Muscle layer of duodenum (tissue), 2 donors: ENCODE data around the gene RASAL2.

Source experiments
- H3K27ac ChIP-seq: one replicate; pipeline ENCODE4 v1.7.0; 2013; ENCODE audit warnings: mild to moderate bottlenecking, low read length
- H3K27me3 ChIP-seq: one replicate; pipeline ENCODE4 v1.7.0; 2013; ENCODE audit warnings: low read depth, mild to moderate bottlenecking, control low read depth, low read length
- H3K36me3 ChIP-seq, 2 donors: one replicate each; pipeline ENCODE4 v1.7.0; 2013; ENCODE audit warnings: low read length in 2 of 2, control low read depth in 1 of 2, mild to moderate bottlenecking in 1 of 2; ENCODE audit not compliant: insufficient read depth in 2 of 2, control insufficient read depth in 1 of 2
- H3K4me1 ChIP-seq, 2 donors: one replicate each; pipeline ENCODE4 v1.7.0; 2013; ENCODE audit warnings: low read length in 2 of 2, mild to moderate bottlenecking in 2 of 2, control low read depth in 1 of 2, moderate library complexity in 1 of 2; ENCODE audit not compliant: insufficient read depth in 2 of 2, control insufficient read depth in 1 of 2
- H3K4me3 ChIP-seq, 2 donors: one replicate each; pipeline ENCODE4 v1.7.0; 2013; ENCODE audit warnings: low read length in 2 of 2, low read depth in 1 of 2, mild to moderate bottlenecking in 1 of 2
- H3K9me3 ChIP-seq, 2 donors: one replicate each; pipeline ENCODE4 v1.7.0; 2013; ENCODE audit warnings: low read length in 2 of 2, control low read depth in 1 of 2, mild to moderate bottlenecking in 1 of 2; ENCODE audit not compliant: control insufficient read depth in 1 of 2
- donor health status: healthy.

RASAL2 gene

GRCh38 chr1:178464566-178464965, 370.7 kb downstream of the RASAL2 start:
- no peaks in the 10 kb centered on the region for H3K9me3 ChIP-seq
- H3K27ac ChIP-seq: no peak overlapping the region
- no peaks in the 10 kb centered on the region for H3K4me1 ChIP-seq
- no peaks in the 10 kb centered on the region for H3K27me3 ChIP-seq
- H3K4me3 ChIP-seq: no peak overlapping the region
- peaks cover 9 to 37% of the 10 kb centered on the region in 2 donors for H3K36me3 ChIP-seq

GRCh38 chr1:178465011-178465410, 371.1 kb downstream of the RASAL2 start:
- H3K27ac ChIP-seq: no peak overlapping the region
- H3K9me3 ChIP-seq: no peaks in the 10 kb centered on the region
- no peaks in the 10 kb centered on the region for H3K4me1 ChIP-seq
- H3K4me3 ChIP-seq: no peak overlapping the region
- H3K36me3 ChIP-seq: peaks cover 9 to 37% of the 10 kb centered on the region in 2 donors
- no peaks in the 10 kb centered on the region for H3K27me3 ChIP-seq

GRCh38 chr1:178467837-178468236, 373.9 kb downstream of the RASAL2 start:
- Histone ChIP-seq H3K36me3 (peaks cover 9 to 44% of the 10 kb centered on the region in 2 donors), H3K4me1 (no peaks in the 10 kb centered on the region), H3K27ac (no peak overlapping the region), H3K9me3 (no peaks in the 10 kb centered on the region), H3K4me3 (no peak overlapping the region), H3K27me3 (no peaks in the 10 kb centered on the region)

- H3K27ac ChIP-seq: no peak overlapping the region
- H3K36me3 ChIP-seq: peaks cover 14 to 59% of the 10 kb centered on the region in 2 donors
- H3K4me3 ChIP-seq: no peak overlapping the region
- H3K27me3 ChIP-seq: no peaks in the 10 kb centered on the region
- H3K9me3 ChIP-seq: no peaks in the 10 kb centered on the region
- no peaks in the 10 kb centered on the region for H3K4me1 ChIP-seq
Observed at GRCh38 chr1:178470411-178470960, 376.6 kb downstream of the RASAL2 start.

- Histone ChIP-seq H3K4me3 (no peak overlapping the region), H3K36me3 (peaks cover 5 to 48% of the 10 kb centered on the region in 2 donors), H3K4me1 (no peaks in the 10 kb centered on the region), H3K27ac (no peak overlapping the region), H3K27me3 (no peaks in the 10 kb centered on the region), H3K9me3 (no peaks in the 10 kb centered on the region)
Observed at GRCh38 chr1:178472531-178472930, 378.6 kb downstream of the RASAL2 start.

- Histone ChIP-seq H3K4me1 (no peaks in the 10 kb centered on the region), H3K9me3 (no peaks in the 10 kb centered on the region), H3K4me3 (no peak overlapping the region), H3K36me3 (peaks cover 5 to 22% of the 10 kb centered on the region in 2 donors), H3K27me3 (no peaks in the 10 kb centered on the region), H3K27ac (no peak overlapping the region)
Observed at GRCh38 chr1:178477373-178477772, 383.5 kb downstream of the RASAL2 start.

GRCh38 chr1:178477841-178478240, 383.9 kb downstream of the RASAL2 start:
- H3K27me3 ChIP-seq: no peaks in the 10 kb centered on the region
- H3K4me1 ChIP-seq: no peaks in the 10 kb centered on the region
- H3K4me3 ChIP-seq: no peak overlapping the region
- no peak overlapping the region for H3K27ac ChIP-seq
- peaks cover 5 to 21% of the 10 kb centered on the region in 2 donors for H3K36me3 ChIP-seq
- no peaks in the 10 kb centered on the region for H3K9me3 ChIP-seq

- H3K4me3 ChIP-seq: no peak overlapping the region
- no peaks in the 10 kb centered on the region for H3K36me3 ChIP-seq
- no peaks in the 10 kb centered on the region for H3K27me3 ChIP-seq
- no peak overlapping the region for H3K27ac ChIP-seq
- no peaks in the 10 kb centered on the region for H3K9me3 ChIP-seq
- H3K4me1 ChIP-seq: peaks cover 0 to 12% of the 10 kb centered on the region in 2 donors
Observed at GRCh38 chr1:178483251-178483957, 389.5 kb downstream of the RASAL2 start.

- Histone ChIP-seq H3K9me3 (no peaks in the 10 kb centered on the region), H3K36me3 (no peaks in the 10 kb centered on the region), H3K27ac (no peak overlapping the region), H3K27me3 (no peaks in the 10 kb centered on the region), H3K4me3 (no peak overlapping the region), H3K4me1 (peaks cover 0 to 12% of the 10 kb centered on the region in 2 donors)
Observed at GRCh38 chr1:178484698-178485225, 390.9 kb downstream of the RASAL2 start.

GRCh38 chr1:178485541-178485981, 391.7 kb downstream of the RASAL2 start:
- Histone ChIP-seq H3K27ac (no peak overlapping the region), H3K27me3 (no peaks in the 10 kb centered on the region), H3K9me3 (no peaks in the 10 kb centered on the region), H3K36me3 (no peaks in the 10 kb centered on the region), H3K4me1 (peaks cover 0 to 12% of the 10 kb centered on the region in 2 donors), H3K4me3 (no peak overlapping the region)

- H3K4me3 ChIP-seq: peak overlapping the region in 1 of 2 donors; percentile 49
Observed at GRCh38 chr1:178486100-178487069, 392.5 kb downstream of the RASAL2 start.

More at GRCh38 chr1:178486100-178487069, 392.5 kb downstream of the RASAL2 start:
- Histone ChIP-seq H3K4me1 (peaks cover 0 to 12% of the 10 kb centered on the region in 2 donors), H3K36me3 (no peaks in the 10 kb centered on the region), H3K27ac (no peak overlapping the region), H3K27me3 (no peaks in the 10 kb centered on the region), H3K9me3 (no peaks in the 10 kb centered on the region)
